ENCODE data around the gene FNTB.

Gene FNTB, protein sequence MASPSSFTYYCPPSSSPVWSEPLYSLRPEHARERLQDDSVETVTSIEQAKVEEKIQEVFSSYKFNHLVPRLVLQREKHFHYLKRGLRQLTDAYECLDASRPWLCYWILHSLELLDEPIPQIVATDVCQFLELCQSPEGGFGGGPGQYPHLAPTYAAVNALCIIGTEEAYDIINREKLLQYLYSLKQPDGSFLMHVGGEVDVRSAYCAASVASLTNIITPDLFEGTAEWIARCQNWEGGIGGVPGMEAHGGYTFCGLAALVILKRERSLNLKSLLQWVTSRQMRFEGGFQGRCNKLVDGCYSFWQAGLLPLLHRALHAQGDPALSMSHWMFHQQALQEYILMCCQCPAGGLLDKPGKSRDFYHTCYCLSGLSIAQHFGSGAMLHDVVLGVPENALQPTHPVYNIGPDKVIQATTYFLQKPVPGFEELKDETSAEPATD

DNA sequence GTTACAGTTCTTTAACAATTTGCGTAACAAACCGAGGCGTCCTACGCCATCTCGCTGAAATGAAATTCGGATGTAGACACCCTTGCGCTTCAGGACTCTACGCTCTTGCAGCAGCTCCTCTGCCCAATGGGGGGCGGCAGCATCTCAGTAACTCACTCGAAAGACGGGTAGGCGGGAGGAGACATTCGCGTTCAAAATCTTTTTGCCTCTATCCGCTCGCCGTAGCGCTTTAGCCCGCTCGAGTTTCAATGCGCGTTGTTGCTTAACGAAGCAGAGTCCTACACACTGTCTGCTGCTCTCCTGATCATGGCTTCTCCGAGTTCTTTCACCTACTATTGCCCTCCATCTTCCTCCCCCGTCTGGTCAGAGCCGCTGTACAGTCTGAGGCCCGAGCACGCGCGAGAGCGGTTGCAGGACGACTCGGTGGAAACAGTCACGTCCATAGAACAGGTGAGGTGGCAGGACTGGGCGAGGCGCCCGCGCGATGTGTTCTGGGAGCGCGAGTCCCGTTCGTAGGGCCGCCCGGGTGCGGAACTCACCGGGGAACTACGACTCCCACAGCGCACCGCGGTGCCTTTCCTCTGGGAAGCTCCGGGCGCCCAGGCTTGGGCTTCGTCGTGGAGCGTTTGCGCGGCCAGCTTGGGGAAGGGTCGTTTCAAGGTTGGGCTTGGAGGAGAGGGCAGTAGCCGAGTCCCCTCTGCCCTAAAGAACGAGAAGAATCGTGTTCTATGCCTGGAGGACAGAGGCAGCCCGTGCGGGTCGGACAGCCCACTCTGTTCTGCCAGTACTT lies at the start of gene FNTB:
FNTB (plus strand) TSS at position 248 of the 790 bp plus-strand sequence; CDS start at position 307, 59 bp downstream.
- TF ChIP-seq, protein P1, sequence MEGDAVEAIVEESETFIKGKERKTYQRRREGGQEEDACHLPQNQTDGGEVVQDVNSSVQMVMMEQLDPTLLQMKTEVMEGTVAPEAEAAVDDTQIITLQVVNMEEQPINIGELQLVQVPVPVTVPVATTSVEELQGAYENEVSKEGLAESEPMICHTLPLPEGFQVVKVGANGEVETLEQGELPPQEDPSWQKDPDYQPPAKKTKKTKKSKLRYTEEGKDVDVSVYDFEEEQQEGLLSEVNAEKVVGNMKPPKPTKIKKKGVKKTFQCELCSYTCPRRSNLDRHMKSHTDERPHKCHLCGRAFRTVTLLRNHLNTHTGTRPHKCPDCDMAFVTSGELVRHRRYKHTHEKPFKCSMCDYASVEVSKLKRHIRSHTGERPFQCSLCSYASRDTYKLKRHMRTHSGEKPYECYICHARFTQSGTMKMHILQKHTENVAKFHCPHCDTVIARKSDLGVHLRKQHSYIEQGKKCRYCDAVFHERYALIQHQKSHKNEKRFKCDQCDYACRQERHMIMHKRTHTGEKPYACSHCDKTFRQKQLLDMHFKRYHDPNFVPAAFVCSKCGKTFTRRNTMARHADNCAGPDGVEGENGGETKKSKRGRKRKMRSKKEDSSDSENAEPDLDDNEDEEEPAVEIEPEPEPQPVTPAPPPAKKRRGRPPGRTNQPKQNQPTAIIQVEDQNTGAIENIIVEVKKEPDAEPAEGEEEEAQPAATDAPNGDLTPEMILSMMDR (IDR thresholded peaks at IDR 0.05; ENCODE audit: control insufficient read depth, extremely low read depth, insufficient read depth) = peak; percentile 94
- peak within 1 kb of the TSS; percentile 88 for H3K4me3 ChIP-seq (ENCODE audit: low read depth, low read length)
- DNase-seq (ENCODE audit: low read depth) = peak; percentile 90

DNA sequence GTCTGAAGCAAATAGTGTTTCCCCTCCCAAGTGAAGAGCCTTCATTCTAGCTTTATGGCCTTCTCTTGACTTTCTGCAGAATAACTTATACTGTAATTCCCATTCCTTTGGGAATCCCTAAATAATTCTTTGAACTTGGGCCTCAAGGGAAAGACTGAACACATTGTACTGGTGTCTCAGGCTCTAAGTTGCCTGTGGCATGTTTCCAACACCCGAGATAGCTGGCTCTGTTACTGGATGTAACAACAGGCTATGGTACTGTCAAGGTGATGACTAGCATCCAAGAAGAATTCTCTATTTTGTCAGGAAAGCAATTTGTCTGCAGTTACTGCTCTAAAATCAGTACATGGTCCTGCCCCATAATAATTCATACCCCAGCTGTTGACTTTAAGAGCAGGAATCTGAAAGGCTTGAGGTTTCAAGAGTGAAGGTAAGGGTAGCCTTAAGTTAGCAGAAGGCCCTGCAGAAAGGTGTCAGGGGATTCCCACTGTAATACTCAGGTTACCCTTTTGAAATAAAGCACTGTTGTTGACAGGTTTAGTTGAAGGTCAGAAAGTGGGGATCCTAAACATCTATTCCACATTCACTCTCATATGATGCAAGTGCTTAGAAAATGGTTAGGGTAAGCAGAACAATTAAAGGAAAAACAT lies 49.4 kb upstream of the FNTB start:
- no peak for DNase-seq (ENCODE audit: low read depth)
- TF ChIP-seq, protein P1 (IDR thresholded peaks at IDR 0.05; ENCODE audit: control insufficient read depth, extremely low read depth, insufficient read depth) = no peak
- no peak overlapping the region for H3K4me3 ChIP-seq (ENCODE audit: low read depth, low read length)

DNA sequence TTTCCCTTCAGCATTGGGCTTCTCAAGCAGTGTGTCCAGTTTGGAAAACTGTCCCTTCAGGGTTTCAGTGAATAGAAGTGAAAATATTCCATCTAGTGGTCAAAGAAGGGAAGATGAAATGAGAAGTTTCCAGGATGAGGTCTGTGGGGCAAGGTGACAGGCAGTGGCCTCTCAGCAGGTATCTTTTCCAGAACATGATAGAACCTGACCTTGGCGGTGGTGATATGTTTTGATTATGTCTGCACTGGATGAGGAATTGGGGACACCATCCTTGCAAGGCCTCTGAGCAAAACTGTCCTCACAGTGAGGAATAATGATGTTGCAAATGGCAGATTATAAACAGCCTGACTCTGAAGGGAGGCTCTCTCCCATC lies 48.9 kb upstream of the FNTB start:
- TF ChIP-seq, protein P1 (IDR thresholded peaks at IDR 0.05; ENCODE audit: control insufficient read depth, extremely low read depth, insufficient read depth) = peak; percentile 26
- no peak overlapping the region for H3K4me3 ChIP-seq (ENCODE audit: low read depth, low read length)
- DNase-seq (ENCODE audit: low read depth) = no peak

DNA sequence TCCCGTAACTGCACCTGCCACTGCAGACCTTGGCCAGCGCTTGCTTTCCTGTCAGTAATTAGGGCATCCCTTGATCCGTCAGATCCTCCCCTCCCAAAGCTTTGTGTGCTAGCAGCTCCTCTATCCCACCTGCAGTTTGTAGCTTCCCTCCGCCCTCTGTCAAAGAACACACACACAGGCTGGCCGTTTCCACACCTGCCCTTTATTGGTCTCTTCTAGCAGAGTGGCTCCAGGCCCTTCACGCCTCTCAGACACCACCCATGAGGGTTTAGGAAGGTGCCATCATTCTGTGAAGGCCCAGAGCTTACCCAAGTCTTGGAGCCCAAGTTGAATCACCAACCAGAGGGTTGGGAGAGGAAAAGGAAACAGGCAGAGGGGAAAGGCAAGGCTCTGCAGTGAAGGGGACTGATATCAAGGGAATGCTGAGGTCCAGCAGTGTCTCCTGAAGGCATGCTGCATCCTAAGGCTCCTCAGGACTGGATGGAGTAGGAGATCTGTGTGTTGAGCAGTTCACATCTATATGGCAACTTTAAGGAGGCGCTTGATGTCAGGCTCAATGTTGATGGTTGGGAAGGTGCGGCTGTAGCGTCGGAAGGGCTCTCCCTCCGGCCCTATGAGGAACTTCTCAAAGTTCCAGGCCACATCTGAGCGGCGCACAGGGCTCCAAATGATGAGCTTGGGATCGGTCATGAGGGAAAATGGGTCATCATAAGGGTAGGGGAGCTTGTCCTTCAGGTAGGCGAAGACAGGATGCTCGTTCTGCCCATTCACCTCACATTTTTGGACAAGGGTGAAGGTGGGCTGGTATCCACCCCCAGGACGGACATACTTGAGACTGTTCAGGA lies 47.5 kb upstream of the FNTB start:
- TF ChIP-seq, protein P1 (IDR thresholded peaks at IDR 0.05; ENCODE audit: control insufficient read depth, extremely low read depth, insufficient read depth) = no peak
- no peak overlapping the region for H3K4me3 ChIP-seq (ENCODE audit: low read depth, low read length)
- no peak for DNase-seq (ENCODE audit: low read depth)

GRCh38 chr14:64939817-64940190 lies 46.9 kb upstream of the FNTB start:
- H3K4me3 ChIP-seq (ENCODE audit: low read depth, low read length) = no peak overlapping the region
- TF ChIP-seq, protein P1 (IDR thresholded peaks at IDR 0.05; ENCODE audit: control insufficient read depth, extremely low read depth, insufficient read depth) = no peak
- DNase-seq (ENCODE audit: low read depth) = no peak

DNA sequence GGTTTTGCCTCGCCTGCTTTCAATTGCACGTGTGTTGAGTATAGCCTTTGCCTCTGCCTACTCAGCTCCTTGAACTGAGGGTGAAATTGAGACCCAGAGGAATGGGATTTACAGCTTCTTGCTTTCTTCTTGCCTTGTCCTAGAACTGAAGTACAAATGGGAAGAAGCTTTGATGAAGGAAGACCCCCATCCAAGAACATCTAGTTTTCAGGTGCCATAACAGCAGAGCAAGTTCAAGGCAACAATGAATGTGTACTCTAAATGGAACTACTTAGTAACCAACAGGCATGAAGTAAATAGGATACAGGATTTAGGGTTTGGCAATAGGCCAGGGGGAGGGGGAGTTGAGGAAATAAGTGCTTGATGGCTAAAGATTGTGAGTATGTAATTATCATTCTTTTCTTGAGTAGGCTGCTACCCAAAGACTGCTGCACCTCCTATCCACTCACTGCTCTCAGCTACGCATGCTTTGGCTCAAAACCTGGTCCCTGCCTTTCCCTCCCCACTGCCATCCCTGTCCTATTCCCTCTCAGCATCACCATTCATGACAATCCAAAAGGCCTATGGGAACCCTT lies 46.3 kb upstream of the FNTB start:
- no peak for DNase-seq (ENCODE audit: low read depth)
- TF ChIP-seq, protein P1 (IDR thresholded peaks at IDR 0.05; ENCODE audit: control insufficient read depth, extremely low read depth, insufficient read depth) = no peak
- H3K4me3 ChIP-seq (ENCODE audit: low read depth, low read length) = no peak overlapping the region

Data from LNCaP clone FGC (cell line).